ENCODE data around the gene ABCG1. TPM values are rescaled to one million over a fixed set of nuclear protein-coding genes. Genes with fewer than 3 reads are reported as not detected.

ABCG1 gene
- total RNA-seq, 1 donor from 2014 or later = 111 TPM

- DNase-seq = peak; percentile 93
These were observed 14.4 kb downstream of the ABCG1 start for GRCh38 chr21:42233067-42233961.

DNA sequence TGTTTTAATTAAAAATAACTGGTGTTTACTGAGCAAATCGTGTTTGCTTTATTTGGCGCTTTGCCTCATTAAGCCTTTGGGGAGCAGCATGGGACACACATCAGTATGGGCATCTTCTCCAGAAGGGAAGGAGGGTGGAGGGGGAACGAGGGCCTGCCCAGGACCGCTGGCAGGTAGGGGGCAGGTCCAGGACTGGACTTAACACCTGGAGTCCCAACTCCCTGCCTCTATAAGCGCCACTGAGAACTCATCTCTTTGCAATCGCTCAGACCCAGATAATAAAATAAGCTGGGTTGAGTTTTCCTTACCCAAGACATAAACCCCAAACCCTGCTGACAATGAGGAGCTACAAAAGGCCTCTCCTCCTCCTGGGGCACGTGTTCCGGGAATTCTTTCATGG lies 15.1 kb downstream of the ABCG1 start:
- no peak for DNase-seq

DNA sequence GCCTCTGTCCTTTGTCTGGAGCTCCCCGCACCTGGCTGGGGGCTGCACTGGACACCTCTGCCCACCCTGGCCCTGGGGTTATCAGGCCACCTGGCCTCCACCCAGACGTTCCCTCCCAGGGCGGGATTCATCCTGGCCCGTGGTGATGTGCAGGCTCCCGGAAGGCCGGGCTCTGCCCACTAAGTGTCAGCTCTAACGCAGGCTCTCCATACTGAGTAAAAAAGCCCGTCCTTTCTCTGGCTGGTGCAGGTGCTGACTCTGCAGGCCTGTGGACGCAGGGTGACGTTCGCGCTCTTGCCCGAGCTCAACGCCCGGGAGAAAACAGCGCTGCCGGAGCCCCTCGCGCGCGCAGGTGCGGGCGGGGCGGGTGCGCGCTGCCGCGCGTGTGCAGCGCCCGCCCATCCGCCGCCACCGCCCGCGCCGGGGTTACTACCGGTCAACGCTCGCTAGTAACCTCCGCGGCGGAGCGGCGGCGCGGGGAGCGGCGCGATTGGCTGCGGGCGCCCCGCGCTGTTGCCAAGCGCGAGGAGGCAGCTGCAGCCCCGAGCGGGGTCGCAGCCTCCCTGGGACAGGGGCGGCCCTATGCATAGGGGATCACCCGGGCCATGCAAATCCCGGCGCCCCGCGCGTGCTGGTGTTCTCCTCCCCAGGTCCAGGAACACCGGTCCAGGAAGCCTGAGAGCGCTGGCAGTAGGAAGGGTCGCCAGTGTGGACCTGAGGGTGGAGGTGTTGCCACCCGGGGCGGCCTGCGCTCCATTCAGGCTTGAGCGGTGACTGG lies 15.7 kb downstream of the ABCG1 start:
- peak; percentile 69 for DNase-seq

- DNase-seq = no peak
These were observed 16.7 kb downstream of the ABCG1 start for GRCh38 chr21:42235593-42235992.

- DNase-seq = no peak
These were observed 17.1 kb downstream of the ABCG1 start for GRCh38 chr21:42236014-42236413.

DNA sequence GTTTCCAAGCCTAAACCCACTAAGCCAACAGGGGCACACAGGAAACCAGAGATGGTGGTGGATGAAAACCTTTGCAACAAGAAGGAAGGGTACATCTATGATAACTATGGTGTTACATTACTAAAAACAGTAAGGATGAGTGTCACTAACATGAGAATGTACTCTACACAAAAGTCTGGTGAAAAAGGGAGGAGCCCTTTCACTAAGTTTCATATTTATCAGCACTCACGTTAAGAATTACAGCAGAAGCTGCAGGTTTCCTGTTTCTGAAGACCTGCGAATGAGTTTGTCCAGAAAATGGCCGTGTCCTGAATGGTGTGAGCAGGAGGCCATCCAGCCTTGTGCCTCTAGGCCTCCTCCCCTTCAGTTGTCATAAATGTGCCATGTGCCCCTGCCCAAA lies 17.8 kb downstream of the ABCG1 start:
- no peak for DNase-seq

DNA sequence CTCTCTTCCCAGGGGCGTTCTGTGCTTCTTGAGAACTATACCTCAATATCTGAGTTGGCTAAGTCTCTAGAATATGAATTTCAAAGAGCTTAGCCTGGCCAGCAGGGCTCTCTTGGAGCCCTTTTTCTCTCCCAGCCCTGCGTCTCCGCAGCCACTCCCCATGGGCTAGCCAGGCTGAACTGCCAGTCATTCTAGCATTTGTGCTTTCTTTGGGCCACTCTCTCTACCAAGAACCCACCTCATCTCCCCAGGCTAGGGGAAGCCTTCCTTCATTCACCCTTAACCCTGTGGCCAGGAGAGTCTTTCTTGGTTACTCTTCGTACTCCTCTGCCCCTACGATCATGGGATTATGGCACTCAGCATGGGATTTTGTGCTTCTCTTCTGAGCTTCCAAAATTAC lies 18.2 kb downstream of the ABCG1 start:
- no peak for DNase-seq

GRCh38 chr21:42237577-42237976 lies 18.6 kb downstream of the ABCG1 start:
- no peak for DNase-seq

GRCh38 chr21:42238185-42238934 lies 19.4 kb downstream of the ABCG1 start:
- DNase-seq = peak; percentile 29

DNA sequence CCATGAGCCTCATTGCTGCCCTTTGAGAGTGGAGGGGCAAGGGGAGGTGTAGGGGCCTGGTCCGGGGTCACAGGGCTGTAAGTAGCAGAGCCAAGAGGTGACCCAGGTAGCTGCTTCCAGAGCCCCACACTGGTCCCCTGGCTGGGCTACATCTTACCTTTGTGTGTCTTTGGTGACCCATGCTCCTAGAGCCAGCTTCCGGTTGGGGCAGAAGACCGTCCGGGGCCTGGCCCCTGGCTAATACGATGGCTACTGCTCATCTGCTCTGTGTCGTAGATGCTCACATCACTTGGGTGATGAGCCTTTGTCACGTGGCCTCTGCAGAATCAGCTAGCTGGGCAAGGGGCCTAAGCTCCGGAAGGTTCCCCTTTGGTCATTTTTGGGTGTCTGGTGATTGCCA lies 20.6 kb downstream of the ABCG1 start:
- DNase-seq = no peak

DNA sequence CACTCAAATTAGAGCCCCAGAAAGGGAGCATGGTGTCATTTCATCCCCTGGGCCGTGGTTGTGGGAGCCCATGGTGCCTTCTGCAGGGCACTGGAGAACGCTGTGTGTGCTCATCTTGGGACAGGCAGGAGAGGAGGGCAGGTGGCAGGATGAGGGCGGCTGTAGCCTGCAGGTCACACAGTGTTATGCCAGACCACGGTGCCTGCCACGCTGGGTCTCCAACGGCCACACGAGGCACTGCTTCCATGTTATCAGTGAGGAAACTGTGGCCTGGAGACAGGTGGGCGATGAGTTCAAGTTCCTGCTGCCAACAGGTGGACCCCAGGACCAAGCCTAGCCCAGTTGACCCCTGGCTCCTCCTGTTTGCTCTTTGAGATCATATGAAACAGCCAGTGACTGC lies 21.0 kb downstream of the ABCG1 start:
- DNase-seq = no peak

- DNase-seq = no peak
These were observed 23.7 kb downstream of the ABCG1 start for GRCh38 chr21:42242611-42243010.

- no peak for DNase-seq
These were observed 24.1 kb downstream of the ABCG1 start for GRCh38 chr21:42243026-42243425.

GRCh38 chr21:42245331-42246193 lies 26.6 kb downstream of the ABCG1 start:
- DNase-seq = no peak

DNA sequence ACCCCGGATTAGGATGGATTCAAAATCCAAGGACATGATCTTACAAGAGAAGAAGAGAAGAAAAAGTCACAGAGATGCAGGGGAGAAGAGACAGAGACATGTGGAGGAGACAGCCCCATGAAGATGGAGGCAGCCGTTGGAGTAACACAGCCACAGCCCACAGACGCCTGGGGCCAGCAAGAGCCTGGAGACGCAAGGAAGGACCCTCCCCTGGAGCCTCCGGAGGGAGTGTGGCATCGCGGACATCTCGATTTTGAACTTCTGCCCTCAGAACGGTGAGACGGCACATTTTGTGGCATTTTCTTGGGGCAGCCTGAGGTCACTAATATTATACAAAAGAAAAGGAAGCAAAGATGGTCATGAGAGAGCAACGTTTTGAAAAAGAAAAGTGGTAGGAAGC lies 28.8 kb downstream of the ABCG1 start:
- no peak for DNase-seq

DNA sequence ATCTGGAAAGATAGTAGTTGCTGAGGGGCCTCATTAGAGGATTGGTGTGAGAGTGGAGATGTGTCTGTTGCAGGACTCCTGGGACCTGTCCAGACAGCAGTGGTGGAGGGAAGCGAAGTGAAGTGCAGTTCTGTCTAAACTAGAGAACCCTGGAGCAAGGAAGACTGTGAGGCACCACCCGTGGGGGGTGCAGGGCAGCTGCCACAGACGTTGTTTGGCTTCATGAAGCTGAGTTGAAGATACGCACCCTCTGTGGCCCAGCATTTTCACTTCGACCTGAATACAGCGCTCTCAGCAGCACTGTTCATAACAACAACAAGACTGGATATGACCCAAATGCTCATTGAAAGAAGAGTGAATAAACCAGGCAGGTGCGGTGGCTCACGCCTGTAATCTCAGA lies 29.3 kb downstream of the ABCG1 start:
- no peak for DNase-seq

GRCh38 chr21:42248783-42249597 lies 30.1 kb downstream of the ABCG1 start:
- DNase-seq = no peak

- DNase-seq = no peak
These were observed 31.8 kb downstream of the ABCG1 start for GRCh38 chr21:42250422-42251403.

- no peak for DNase-seq
These were observed 32.8 kb downstream of the ABCG1 start for GRCh38 chr21:42251654-42252324.

DNA sequence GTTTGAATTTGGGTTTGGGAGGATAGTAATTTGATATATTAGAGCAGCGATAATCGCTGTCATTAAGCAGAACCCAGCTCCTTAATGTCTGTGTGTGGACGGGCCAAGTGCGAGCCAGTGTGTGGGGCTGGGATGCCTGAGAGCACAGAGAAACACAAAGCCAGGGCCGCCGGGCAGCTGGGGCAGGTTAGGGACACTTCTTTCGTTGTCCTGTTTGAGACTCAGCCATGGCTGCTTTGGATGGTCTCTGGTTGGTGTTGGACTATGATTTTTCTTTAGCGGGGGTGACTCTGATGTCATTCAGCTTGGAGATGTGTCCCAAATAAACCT lies 33.4 kb downstream of the ABCG1 start:
- no peak for DNase-seq
